T-helper 9 cell (primary cell): ENCODE results near the gene DDN.

Experiments used
- DNase-seq: peaks from one replicate; pipeline ENCODE4 v3.0.0-alpha.2; 2020

The DDN gene

DNA sequence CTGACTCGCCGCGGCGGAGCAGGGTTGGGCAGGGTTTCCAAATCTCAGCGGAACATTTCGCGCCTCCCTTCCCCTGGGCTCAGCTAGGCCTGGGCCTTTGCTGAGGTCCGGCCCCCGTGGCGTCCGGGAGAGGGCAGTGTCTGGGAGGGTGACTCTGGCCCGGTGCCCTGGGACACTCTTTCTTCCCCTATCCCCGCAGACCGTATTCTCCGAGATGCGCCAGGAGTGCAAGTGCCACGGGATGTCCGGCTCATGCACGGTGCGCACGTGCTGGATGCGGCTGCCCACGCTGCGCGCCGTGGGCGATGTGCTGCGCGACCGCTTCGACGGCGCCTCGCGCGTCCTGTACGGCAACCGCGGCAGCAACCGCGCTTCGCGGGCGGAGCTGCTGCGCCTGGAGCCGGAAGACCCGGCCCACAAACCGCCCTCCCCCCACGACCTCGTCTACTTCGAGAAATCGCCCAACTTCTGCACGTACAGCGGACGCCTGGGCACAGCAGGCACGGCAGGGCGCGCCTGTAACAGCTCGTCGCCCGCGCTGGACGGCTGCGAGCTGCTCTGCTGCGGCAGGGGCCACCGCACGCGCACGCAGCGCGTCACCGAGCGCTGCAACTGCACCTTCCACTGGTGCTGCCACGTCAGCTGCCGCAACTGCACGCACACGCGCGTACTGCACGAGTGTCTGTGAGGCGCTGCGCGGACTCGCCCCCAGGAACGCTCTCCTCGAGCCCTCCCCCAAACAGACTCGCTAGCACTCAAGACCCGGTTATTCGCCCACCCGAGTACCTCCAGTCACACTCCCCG is 18.0 kb downstream of the DDN start:
- DNase-seq, result peak; percentile 48

DNA sequence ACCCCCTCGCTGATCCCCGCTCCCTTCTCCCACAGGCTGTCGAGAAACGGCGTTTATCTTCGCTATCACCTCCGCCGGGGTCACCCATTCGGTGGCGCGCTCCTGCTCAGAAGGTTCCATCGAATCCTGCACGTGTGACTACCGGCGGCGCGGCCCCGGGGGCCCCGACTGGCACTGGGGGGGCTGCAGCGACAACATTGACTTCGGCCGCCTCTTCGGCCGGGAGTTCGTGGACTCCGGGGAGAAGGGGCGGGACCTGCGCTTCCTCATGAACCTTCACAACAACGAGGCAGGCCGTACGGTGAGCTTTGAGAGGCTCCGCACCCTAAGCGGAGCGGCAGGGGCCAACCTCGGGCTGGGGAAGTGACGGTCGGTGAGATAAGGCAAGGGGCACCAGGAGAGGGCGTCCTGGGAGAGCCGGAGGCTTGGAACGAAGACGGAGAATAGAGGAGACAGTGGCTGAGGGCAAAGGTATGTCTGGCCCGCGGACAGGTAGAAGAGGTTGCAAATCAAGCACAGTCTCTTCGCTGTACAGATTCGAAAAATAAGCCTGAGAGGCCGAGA is 18.7 kb downstream of the DDN start:
- peak; percentile 25 for DNase-seq

- peak; percentile 35 for DNase-seq
These were observed 19.4 kb downstream of the DDN start for GRCh38 chr12:48979602-48980388.

DNA sequence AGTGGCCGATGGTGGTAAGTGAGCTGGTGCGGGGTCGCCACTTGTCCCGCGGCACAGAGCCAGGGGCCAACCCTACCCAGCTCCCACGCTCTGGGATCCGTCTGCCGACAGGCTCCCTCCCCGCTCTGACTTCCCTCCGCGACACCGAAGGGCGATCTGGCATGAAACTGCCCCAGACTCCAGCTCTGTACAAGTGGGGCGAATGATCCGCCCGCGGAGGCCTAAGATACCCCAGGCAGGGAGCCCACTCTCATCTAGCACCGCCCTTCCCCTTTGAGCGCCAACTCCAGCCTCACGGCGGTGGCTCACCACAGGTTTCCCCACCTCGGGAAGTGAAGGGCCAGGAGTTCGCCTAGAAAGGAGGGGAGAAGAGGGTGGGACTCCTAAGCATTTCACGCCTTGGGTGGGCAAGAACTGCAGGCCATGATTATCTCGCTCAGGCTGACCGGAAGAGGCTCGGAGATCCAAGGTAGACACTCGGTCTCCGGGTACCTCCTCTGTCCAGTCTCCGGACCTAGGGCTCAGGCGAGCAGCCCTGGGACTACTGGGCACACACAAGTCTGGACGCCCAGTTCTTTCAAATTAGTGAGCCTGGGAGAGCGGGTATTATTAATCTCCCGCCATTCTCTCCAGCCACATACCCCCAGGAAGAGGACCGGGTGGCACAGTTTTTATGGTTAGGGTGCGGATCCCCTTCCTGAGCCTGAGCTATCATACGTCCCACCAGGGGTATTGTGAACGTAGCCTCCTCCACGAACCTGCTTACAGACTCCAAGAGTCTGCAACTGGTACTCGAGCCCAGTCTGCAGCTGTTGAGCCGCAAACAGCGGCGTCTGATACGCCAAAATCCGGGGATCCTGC is 20.2 kb downstream of the DDN start:
- DNase-seq, result no peak

- DNase-seq, result no peak
These were observed 20.9 kb downstream of the DDN start, which contains the start of gene WNT1 for GRCh38 chr12:48978291-48978740. Gene WNT1, plus strand, starts transcription at chr12:48978322. Its CDS starts 329 bp downstream, at chr12:48978651.

DNA sequence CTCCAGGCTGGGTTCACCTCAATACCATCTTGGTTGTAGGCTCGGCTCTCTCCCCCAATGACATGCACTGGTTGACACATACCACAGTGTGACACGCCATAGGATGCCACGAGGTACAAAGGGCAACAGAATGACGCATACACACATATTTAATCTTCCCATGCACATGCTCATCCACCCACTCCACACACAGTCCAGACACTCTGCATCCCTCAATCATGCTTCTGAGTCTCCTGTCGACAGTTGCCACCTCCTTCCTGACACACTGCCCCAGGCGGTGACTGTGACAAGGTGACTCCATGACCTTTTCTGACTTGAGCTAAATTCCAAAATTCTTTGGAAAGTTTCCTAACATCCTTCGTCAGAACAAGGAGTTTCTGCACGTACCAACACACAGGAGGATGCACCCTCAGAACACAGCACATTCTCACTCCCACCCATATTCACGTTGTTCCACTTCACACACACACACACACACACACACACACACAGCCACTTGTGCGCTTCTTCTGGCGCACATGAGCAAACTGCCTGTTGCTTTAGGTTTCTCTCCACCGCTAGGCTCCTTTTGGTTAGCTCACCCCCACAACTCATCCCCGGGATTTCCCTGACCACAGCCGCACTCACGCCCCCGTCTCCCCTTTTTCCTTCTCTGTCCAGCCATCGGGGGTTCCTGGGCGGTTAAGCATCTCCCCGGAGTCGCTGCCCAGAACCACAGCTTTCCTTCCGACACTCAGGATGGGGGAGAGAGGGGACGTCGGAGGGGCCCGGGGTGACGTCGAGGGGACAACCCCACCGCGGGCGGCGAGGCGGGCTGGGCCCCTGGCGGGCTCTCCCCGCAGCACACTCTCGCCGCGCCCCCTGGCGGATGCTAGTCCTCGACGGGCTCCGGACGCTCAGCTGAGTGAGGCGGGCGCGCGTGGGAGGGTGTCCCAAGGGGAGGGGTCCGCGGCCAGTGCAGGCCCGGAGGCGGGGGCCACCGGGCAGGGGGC is 21.6 kb downstream of the DDN start:
- DNase-seq, result peak; percentile 88

DNA sequence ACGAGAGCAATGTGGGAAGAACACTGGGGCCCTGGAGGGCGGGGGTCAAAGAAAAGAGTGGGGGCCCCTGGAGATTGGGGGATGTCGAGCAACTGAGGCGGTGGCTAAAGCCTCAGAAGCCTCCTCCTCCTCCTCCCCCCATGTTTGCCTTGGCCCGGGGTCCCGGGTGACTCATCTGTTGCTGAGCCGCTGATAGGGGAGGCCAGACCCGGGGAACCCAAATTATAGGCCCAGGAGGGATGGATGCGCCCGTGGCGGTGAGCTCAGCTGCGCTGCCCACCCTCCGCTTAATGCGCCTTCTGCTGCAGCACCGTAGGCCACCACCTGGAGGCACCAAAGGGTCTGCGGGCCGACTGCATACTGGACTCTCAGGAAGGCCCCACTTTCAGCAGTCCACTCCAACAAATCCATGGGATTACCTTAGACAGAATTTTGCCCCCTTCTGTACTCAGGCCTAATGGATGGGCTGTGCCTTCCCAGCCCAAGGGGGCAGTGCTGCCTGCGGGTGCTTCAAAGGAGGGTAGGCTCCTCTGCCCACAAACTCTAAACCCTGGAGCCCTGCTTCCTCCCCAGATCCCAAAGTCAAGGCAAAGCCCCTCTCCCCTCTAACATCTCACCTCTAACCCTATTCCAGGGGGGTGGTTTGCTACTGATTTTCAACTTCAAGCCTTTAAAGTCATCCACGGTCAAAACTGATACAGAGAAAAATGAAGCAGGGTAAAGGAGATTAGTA is 25.1 kb downstream of the DDN start:
- DNase-seq, result peak; percentile 38

DNA sequence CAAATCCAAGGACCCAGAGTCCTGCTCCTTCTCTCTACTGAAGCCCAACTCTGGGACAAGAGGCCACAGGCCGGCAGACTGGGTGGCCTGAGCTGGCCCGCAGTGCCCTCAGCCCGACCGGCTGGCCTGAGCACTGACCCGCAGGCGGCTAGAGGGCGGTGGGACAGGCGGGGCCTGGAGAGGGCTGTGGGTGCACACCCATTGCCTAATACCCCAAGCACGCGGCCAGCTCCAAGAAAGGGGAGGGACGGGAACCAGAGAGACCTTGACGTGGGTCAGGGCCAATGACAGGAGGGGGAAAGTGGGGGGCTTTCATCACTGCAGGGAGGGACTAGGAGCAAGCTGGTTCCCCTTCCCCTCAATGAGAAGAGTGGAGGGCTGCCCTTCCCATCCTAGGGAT is 25.6 kb downstream of the DDN start:
- no peak for DNase-seq

DNA sequence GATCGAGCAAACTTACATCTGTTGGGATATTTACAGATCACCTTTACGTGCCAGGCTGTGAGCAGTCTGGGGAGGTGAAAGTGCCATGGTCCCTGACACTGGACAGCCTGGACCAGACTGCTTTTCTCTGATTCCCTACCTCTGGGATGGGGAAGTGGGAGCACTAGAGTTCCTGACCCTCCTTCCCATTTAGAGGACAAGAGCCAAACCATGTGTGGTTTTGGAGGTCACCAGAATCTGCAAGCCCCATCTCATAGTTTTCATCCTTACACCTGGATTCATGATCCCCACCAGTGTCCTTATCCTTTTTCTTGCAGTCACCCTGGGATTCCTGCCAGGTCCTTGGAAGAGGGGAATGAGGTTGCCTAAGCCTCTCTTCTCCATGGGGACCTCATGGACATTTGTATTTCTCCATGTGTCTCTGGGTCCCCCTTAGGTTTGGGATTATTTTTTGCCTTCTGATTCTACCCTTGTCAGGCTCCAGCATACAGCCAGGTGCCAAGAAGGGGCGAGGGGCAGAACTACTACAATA is 26.2 kb downstream of the DDN start:
- no peak for DNase-seq

DNA sequence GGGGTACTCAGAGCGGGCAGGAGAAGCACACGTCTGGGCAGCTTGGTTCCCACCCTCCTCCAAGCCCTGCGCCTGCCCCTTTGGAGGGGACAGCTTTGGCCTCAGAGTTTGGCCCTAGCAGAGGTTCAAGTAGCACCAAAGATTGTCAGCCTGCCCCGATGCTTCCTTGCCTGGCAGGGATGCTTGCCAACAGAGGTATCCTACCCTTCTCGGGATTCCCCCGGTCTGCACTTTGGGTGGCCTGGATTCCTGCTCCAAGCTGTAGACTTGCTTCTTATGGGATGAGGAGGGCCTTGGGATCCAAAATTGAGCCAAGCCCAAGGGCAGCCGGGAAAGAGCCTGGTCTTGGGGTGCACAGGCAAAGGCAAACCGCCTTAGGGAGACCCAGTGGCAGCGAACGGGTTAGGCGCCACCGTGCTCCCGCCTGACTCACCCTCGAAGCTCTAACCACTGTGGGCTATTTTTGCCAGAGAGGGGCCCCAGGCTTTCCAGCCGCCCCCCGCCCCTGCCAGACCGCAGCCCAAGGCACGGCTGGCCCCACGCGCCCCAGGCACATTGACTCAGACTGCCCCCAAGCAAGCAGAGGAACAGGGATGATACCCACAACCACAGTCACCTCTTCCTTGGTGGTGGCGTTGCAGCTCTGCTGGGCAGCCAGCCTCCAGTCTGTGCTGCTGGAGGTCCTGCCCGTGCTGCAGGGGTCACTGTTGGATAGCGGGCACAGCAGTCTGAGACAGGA is 26.8 kb downstream of the DDN start:
- no peak for DNase-seq

GRCh38 chr12:48970702-48971334 is 28.4 kb downstream of the DDN start:
- no peak for DNase-seq

GRCh38 chr12:48969833-48970701 is 29.1 kb downstream of the DDN start:
- peak; percentile 35 for DNase-seq

- DNase-seq, result no peak
These were observed 29.9 kb downstream of the DDN start for GRCh38 chr12:48969160-48969771.

DNA sequence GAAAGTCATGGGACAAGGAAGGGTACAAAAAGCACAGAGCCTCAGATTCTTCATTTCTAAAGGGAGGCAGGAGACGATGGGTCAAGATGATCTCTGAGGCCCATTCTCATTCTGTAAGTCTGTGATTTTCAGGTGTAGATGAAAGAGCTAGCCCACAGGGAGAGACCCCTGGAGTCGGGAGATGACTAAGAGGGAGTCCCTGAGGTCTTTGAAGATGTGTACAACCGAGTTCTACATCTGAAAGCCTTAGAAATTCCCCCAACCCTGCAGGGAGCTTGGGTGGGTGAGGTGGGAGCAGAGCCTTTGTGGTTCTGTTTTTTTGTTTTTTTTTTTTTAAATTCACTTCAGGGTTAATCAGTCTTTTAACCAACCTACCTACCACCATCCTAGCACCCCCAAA is 30.7 kb downstream of the DDN start:
- no peak for DNase-seq

- DNase-seq, result no peak
These were observed 31.2 kb downstream of the DDN start for GRCh38 chr12:48967991-48968390.

GRCh38 chr12:48966177-48966895 is 32.8 kb downstream of the DDN start:
- no peak for DNase-seq

- DNase-seq, result no peak
These were observed 33.8 kb downstream of the DDN start for GRCh38 chr12:48965298-48965838.
